Measurements from ENCODE around the gene BDKRB2.

Gene BDKRB2

GRCh38 chr14:96281486-96281885 is 76.8 kb downstream of the BDKRB2 start (continued):
- TF ChIP-seq, protein P1, sequence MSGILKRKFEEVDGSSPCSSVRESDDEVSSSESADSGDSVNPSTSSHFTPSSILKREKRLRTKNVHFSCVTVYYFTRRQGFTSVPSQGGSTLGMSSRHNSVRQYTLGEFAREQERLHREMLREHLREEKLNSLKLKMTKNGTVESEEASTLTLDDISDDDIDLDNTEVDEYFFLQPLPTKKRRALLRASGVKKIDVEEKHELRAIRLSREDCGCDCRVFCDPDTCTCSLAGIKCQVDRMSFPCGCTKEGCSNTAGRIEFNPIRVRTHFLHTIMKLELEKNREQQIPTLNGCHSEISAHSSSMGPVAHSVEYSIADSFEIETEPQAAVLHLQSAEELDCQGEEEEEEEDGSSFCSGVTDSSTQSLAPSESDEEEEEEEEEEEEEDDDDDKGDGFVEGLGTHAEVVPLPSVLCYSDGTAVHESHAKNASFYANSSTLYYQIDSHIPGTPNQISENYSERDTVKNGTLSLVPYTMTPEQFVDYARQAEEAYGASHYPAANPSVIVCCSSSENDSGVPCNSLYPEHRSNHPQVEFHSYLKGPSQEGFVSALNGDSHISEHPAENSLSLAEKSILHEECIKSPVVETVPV (CRISPR knock-in tag; IDR thresholded peaks at IDR 0.05) = no peak
- TF ChIP-seq PPARA (CRISPR knock-in tag; IDR thresholded peaks at IDR 0.05; ENCODE audit: borderline replicate concordance) (no peak), ZNF70 (CRISPR knock-in tag; IDR thresholded peaks at IDR 0.05) (no peak)

DNA sequence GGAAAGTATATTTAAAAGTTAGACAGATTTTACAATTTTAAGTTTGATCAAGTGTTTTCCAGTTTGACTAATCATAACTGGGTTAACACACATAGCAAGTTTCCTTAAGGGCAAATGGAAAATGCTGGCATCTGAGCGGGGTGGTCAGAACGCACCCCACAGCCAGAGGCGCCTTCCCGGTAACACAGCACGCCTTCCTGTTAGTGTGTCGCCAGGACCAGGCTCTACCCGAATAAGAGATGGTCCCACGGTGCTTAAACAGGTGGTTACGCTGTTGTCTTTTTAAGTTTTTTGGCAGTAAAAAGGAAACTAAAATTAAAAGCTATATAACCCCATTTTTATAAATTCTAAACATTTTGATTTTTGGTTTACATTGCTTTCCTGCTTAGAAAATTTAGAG is 79.4 kb downstream of the BDKRB2 start:
- TF ChIP-seq POU6F1 (CRISPR knock-in tag; IDR thresholded peaks at IDR 0.05; ENCODE audit: borderline replicate concordance, low read depth) (no peak), ZFP30 (CRISPR knock-in tag; IDR thresholded peaks at IDR 0.05) (no peak), PATZ1 (CRISPR knock-in tag; IDR thresholded peaks at IDR 0.05; ENCODE audit: borderline replicate concordance) (no peak), ZNF565 (CRISPR knock-in tag; conservative IDR thresholded peaks at IDR 0.05; ENCODE audit: low read depth) (no peak), OSR1 (CRISPR knock-in tag; IDR thresholded peaks at IDR 0.05) (no peak), TOX (CRISPR knock-in tag; IDR thresholded peaks at IDR 0.05; ENCODE audit: borderline replicate concordance) (no peak), GLIS3 (CRISPR knock-in tag; IDR thresholded peaks at IDR 0.05) (no peak), BACH2 (CRISPR knock-in tag; IDR thresholded peaks at IDR 0.05; ENCODE audit: borderline replicate concordance) (no peak), ESRRG (CRISPR knock-in tag; IDR thresholded peaks at IDR 0.05) (no peak), ZC3H10 (CRISPR knock-in tag; IDR thresholded peaks at IDR 0.05) (no peak), PPARA (CRISPR knock-in tag; IDR thresholded peaks at IDR 0.05; ENCODE audit: borderline replicate concordance) (no peak), ZNF70 (CRISPR knock-in tag; IDR thresholded peaks at IDR 0.05) (no peak)
- TF ChIP-seq, protein P2, sequence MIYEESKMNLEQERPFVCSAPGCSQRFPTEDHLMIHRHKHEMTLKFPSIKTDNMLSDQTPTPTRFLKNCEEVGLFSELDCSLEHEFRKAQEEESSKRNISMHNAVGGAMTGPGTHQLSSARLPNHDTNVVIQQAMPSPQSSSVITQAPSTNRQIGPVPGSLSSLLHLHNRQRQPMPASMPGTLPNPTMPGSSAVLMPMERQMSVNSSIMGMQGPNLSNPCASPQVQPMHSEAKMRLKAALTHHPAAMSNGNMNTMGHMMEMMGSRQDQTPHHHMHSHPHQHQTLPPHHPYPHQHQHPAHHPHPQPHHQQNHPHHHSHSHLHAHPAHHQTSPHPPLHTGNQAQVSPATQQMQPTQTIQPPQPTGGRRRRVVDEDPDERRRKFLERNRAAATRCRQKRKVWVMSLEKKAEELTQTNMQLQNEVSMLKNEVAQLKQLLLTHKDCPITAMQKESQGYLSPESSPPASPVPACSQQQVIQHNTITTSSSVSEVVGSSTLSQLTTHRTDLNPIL (CRISPR knock-in tag; IDR thresholded peaks at IDR 0.05; ENCODE audit: low read depth) = no peak
- ATAC-seq = no peak

DNA sequence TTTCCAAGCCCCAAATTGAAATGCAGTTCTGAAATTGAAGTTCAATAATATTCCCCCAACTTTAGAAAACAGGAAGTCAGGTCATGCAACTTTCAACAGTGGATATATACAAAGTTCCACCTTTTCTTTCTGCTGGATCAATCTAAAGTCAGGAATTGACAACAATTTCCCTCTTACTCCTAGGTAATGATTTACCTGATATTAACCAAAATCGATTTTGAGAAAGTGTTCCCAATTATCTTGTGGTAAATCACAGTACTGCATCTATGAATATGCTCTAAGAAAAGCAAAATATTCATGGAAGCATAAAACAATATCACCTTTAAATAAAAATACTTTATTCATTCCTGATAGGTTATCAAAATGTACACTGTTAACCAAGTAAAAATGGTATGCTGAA is 79.8 kb downstream of the BDKRB2 start:
- no peak for TF ChIP-seq RARB (CRISPR knock-in tag; IDR thresholded peaks at IDR 0.05)
- TF ChIP-seq TSHZ2 (CRISPR knock-in tag; IDR thresholded peaks at IDR 0.05) = no peak
- no peak for TF ChIP-seq POU6F1 (CRISPR knock-in tag; IDR thresholded peaks at IDR 0.05; ENCODE audit: borderline replicate concordance, low read depth)
- no peak for TF ChIP-seq ESRRG (CRISPR knock-in tag; IDR thresholded peaks at IDR 0.05)
- TF ChIP-seq ZNF565 (CRISPR knock-in tag; conservative IDR thresholded peaks at IDR 0.05; ENCODE audit: low read depth) = no peak
- no peak for TF ChIP-seq ZNF70 (CRISPR knock-in tag; IDR thresholded peaks at IDR 0.05)
- TF ChIP-seq SNAI2 (CRISPR knock-in tag; IDR thresholded peaks at IDR 0.05) = no peak
- no peak for TF ChIP-seq OSR1 (CRISPR knock-in tag; IDR thresholded peaks at IDR 0.05)
- TF ChIP-seq ZFP30 (CRISPR knock-in tag; IDR thresholded peaks at IDR 0.05) = no peak

More for the DNA sequence above, 79.8 kb downstream of the BDKRB2 start:
- no peak for ATAC-seq

Data from SK-N-SH treated with all-trans-retinoic acid at 6 μM for 48 hours (cell line).